ENCODE data around the gene ADCY10. TPM values are rescaled to one million over a fixed set of nuclear protein-coding genes. Genes with fewer than 3 reads are reported as not detected.

ADCY10 gene
- total RNA-seq, 2 donors from 2014 or later: 0.99 to 1.4 TPM

GRCh38 chr1:167764458-167765330 is 149.2 kb downstream of the ADCY10 start:
- Mint-ChIP-seq H3K4me1 (peaks cover 20% of the 10 kb centered on the region), H3K4me3 (no peak overlapping the region), H3K36me3 (ENCODE audit: low read depth) (peaks cover 11% of the 10 kb centered on the region), H3K27me3 (no peaks in the 10 kb centered on the region), H3K27ac (no peak overlapping the region)
- ATAC-seq: no peak
- H3K9me3 ChIP-seq (ENCODE audit: control insufficient read depth, low read length, poor library complexity, severe bottlenecking): no peaks in the 10 kb centered on the region
- DNase-seq: no peak

DNA sequence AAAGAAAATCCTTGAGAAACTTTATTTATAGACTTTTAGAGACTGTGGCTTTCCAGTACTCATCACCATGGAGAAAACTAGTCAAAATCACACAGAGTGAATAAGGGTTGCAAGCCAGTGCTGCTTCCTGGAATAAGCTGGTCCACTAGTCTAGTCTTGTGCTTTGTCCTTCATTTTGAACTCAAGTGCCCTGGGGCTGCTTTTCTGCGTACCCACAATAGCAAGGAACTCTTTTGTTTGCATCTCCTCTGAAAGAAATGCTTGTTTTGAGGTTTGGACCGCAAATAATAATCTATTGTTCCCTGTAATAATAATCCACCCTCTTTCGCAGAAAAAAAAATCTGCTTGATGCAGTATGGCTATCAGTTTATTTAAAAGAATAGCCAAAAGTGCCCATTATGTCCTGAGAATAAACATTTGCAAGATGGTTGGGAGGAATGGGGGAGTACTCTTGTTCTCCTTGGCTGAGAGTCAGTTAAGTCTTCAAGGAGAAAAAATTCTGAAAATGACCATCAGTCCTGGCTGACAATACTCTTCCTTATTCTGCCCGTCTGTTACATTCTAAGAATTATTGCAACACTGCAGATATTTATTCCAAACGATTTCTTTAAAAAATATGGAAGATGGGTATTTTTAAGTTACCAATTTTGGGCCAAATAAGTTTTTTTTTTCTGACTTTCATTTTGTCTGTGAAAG is 150.3 kb downstream of the ADCY10 start:
- DNase-seq: no peak
- Mint-ChIP-seq H3K4me1 (peaks cover 20% of the 10 kb centered on the region), H3K27ac (no peak overlapping the region), H3K4me3 (no peak overlapping the region), H3K27me3 (no peaks in the 10 kb centered on the region), H3K36me3 (ENCODE audit: low read depth) (peaks cover 8% of the 10 kb centered on the region)
- no peaks in the 10 kb centered on the region for H3K9me3 ChIP-seq (ENCODE audit: control insufficient read depth, low read length, poor library complexity, severe bottlenecking)
- no peak for ATAC-seq

- H3K36me3 Mint-ChIP-seq (ENCODE audit: low read depth): no peaks in the 10 kb centered on the region
- H3K4me3 Mint-ChIP-seq: no peak overlapping the region
- no peaks in the 10 kb centered on the region for H3K27me3 Mint-ChIP-seq
- peaks cover 23% of the 10 kb centered on the region for H3K4me1 Mint-ChIP-seq
- DNase-seq (no peak), ATAC-seq (peak; percentile 86)
- no peaks in the 10 kb centered on the region for H3K9me3 ChIP-seq (ENCODE audit: control insufficient read depth, low read length, poor library complexity, severe bottlenecking)
- H3K27ac Mint-ChIP-seq: peak overlapping the region; percentile 24
Observed at GRCh38 chr1:167762061-167762746, 151.7 kb downstream of the ADCY10 start.

GRCh38 chr1:167761400-167761799 is 152.5 kb downstream of the ADCY10 start:
- Mint-ChIP-seq H3K27ac (peak overlapping the region; percentile 62), H3K4me3 (peak overlapping the region; percentile 31), H3K27me3 (no peaks in the 10 kb centered on the region), H3K4me1 (peaks cover 25% of the 10 kb centered on the region), H3K36me3 (ENCODE audit: low read depth) (no peaks in the 10 kb centered on the region)
- H3K9me3 ChIP-seq (ENCODE audit: control insufficient read depth, low read length, poor library complexity, severe bottlenecking): no peaks in the 10 kb centered on the region
- DNase-seq: no peak
- ATAC-seq: no peak

Other genes with a start within 250 kb of the ADCY10 start
- gene MPZL1, start 192.2 kb downstream of the ADCY10 start, total RNA-seq: 1 to 10 TPM; 3.0 to 4.2 TPM
- 10 to 100 TPM; 24.1 to 26.9 TPM for gene DCAF6, start 22.5 kb upstream of the ADCY10 start, total RNA-seq
- 10 to 100 TPM; 42.3 to 42.8 TPM for gene MPC2, start 22.9 kb upstream of the ADCY10 start, total RNA-seq
- gene GPR161, start 222.8 kb upstream of the ADCY10 start, total RNA-seq: under 1 TPM; 0.02 to 0.13 TPM